GM18508 (cell line): ENCODE data around the gene SAMD8.
A peak's percentile ranks its signal among the peaks of the same experiment; 100 is the strongest.

Experiments
- ATAC-seq: cut with Tn5 transposase; IDR thresholded peaks from one replicate; pipeline ENCODE4 v1.9.1; 2021; ENCODE audit warnings: moderate number of reproducible peaks; ENCODE audit not compliant: insufficient read depth, unreplicated experiment

Gene SAMD8

GRCh38 chr10:75111365-75111906, at the start of gene SAMD8:
Gene SAMD8, plus strand, starts transcription at chr10:75111656. Its CDS starts 38,873 bp downstream, at chr10:75150529.
- ATAC-seq, result peak; percentile 44

GRCh38 chr10:75061709-75062505, 49.5 kb upstream of the SAMD8 start:
- no peak for ATAC-seq

DNA sequence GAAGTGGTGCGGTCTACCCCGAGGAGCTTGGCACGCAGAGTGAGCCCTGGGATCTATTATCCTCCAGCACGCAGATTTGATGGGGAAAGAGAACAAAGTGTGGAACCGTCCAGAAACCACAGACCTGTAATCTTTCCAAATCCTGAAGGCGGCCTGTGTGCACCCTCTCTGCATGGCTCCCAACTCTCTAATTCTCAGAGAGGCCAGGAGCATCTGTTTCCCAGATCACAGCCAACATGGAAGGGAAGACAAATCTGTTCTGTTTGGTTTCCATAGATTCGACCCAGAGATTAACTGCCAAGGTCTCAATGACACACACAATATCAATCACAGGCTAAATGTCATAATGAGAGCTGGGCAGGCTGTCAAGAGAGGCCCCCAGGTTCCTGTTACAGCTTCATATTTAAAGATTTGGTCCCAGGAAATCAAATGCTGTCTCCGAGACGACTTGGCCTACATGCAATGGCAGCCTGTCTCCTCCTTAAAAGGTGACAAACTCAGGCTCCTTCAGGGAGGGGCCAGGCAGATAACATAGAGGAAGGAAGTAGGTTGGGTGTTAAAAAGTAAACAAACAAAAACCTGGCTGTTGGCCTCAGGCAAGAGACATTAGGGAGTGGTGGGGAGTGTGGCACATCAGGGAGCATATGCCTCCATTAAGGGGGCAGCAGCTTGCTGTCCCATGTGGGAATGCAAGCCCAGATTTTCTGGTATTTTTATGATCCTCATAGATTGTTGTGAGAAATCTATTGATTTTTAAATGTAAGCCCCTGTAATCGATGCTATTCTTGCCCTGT, 48.8 kb upstream of the SAMD8 start:
- no peak for ATAC-seq

GRCh38 chr10:75063461-75064230, 47.8 kb upstream of the SAMD8 start:
- no peak for ATAC-seq

- ATAC-seq, result no peak
These were observed 46.4 kb upstream of the SAMD8 start for GRCh38 chr10:75065076-75065475.

DNA sequence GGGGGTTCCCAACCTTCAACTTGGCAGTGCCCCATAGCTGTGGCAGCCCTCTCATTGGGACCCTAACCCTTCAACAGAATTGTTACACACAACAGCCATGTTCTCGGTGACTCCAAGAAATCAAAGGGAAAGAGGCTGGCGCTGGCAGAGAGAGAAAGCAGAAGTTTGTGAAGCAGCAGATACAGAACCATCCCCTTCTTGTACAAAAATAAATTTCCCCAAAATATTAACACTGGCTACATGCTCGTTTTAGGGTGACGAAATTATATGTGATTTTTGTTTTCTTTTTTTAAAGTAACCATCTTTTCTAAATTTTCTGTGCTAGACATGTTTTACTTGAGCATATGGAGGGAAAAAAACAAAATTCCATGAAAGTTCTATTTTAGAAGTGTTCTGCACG, 45.2 kb upstream of the SAMD8 start:
- ATAC-seq, result no peak

GRCh38 chr10:75067272-75067671, 44.2 kb upstream of the SAMD8 start:
- no peak for ATAC-seq

- no peak for ATAC-seq
These were observed 42.9 kb upstream of the SAMD8 start for GRCh38 chr10:75068523-75068922.

GRCh38 chr10:75070476-75070875, 41.0 kb upstream of the SAMD8 start:
- no peak for ATAC-seq

GRCh38 chr10:75070961-75071428, 40.5 kb upstream of the SAMD8 start:
- no peak for ATAC-seq

DNA sequence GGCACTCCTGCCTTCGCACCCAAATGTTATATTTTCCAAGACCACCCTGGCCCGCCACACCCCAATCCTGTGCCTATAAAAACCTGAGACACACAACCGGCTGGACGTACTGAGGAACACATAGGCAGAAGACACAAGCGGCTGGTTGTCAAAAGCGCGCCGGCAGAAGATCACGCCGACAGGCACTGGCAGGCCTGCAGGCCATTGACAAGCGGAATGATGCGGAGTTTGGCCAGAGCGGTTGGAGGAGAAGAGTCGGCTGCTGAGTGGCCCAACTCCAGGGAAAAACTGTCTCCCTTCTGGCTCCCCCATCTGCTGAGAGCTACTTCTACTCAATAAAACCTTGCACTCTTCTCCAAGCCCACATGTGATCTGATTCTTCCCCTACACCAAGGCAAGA, 39.7 kb upstream of the SAMD8 start:
- no peak for ATAC-seq

- no peak for ATAC-seq
These were observed 38.7 kb upstream of the SAMD8 start for GRCh38 chr10:75072727-75073126.

GRCh38 chr10:75073442-75073841, 38.0 kb upstream of the SAMD8 start:
- ATAC-seq, result no peak

DNA sequence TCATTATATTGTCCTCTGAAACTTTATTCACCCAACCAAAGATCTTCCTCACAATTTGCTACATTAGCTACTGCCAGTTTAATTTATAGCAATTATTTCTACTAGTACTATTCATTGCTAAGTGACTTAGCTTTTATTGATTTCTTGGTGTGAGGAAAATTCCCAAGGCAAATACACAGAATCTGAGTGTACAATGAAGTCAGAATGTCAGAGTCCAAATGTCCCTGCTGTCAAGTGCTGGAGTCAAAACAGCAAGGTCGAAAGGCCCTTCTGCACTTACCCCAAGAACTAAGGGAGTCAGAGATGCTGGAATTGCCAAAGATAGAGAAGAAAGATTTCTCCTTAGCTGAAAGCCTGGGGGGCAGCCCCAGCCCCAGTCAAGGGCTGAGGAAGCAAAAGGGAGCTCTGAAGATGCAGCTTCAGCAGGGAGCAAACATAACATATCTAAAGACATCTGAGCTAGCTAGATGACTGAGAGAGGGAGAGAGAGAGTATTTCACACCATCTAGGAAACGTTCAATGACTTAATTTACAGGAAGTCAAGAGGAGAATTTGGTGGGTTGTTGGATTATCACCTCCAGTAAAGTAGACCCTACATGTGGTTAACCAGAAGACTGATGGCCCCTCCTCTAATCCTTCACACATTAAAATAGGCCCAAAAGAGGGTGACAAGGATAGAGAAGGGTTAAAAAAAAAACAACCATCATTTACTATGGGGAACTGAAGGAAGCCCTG, 36.6 kb upstream of the SAMD8 start:
- no peak for ATAC-seq

GRCh38 chr10:75076348-75076747, 35.1 kb upstream of the SAMD8 start:
- no peak for ATAC-seq

DNA sequence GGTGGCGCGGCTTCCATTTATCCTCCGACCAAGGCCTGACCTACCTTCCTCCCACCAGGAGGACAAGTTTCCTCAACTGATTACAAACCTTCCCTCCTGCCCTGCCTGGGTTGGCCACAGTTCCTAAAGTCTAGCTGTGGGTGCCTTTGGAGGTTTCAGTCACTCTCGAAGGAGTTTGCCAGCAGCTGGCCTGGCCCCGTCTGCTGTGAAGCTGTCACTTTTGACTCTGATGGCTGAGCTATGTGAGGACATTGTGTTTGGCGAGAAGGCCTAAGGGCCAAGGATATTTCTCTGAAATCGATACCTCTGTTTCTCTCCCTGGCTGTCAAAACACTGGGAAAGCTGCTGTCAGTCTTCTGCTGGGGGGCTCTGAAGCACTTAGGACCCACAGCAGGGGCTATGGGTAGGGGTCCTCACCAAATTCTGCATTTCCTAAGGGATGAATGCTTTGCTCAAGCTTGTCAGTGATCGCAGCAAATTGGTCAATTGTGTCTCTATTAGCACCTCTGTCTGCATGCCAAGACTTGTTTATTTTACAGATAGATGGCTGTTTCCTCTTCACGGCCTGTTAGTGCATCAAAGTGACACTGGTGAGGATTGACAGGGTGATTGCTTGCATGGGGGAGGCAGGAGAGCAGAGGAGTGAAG, 31.9 kb upstream of the SAMD8 start:
- no peak for ATAC-seq

GRCh38 chr10:75080554-75080953, 30.9 kb upstream of the SAMD8 start:
- no peak for ATAC-seq

DNA sequence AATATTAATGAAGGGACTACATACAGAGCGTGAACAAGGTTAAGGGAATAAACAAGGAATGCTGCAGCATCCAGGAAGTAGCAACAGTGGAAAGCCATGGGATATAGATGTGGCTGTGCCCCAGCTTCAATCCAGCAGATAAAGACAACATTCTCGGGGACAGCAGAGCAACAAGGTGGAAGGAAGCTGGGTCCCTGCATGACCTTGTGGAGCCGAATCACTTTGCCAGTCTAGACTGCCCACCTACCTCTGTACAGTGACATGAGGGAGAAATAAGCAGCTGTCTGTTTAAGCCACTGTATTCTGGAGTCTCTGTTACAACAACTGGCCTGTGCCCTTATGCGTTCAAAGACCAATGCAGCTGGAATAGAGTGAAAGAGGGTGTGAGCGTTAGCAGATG, 30.1 kb upstream of the SAMD8 start:
- ATAC-seq, result no peak
